NB4 (cell line): ENCODE results near the gene STING1.

Source experiments
- CTCF ChIP-seq: IDR thresholded peaks from one replicate; pipeline ENCODE4 v1.5.1; 2012; ENCODE audit warnings: low read depth, low read length
- MAX ChIP-seq: IDR thresholded peaks from 2 replicates; pipeline ENCODE4 v1.6.1; 2011; ENCODE audit warnings: low read depth, low read length
- MYC ChIP-seq: IDR thresholded peaks from 2 replicates; pipeline ENCODE4 v1.6.1; 2011; ENCODE audit warnings: low read depth, low read length
- POLR2A ChIP-seq: IDR thresholded peaks from 2 replicates; pipeline ENCODE4 v1.6.1; 2011; ENCODE audit warnings: mild to moderate bottlenecking; ENCODE audit not compliant: insufficient read length; ENCODE audit errors: extremely low read depth

DNA sequence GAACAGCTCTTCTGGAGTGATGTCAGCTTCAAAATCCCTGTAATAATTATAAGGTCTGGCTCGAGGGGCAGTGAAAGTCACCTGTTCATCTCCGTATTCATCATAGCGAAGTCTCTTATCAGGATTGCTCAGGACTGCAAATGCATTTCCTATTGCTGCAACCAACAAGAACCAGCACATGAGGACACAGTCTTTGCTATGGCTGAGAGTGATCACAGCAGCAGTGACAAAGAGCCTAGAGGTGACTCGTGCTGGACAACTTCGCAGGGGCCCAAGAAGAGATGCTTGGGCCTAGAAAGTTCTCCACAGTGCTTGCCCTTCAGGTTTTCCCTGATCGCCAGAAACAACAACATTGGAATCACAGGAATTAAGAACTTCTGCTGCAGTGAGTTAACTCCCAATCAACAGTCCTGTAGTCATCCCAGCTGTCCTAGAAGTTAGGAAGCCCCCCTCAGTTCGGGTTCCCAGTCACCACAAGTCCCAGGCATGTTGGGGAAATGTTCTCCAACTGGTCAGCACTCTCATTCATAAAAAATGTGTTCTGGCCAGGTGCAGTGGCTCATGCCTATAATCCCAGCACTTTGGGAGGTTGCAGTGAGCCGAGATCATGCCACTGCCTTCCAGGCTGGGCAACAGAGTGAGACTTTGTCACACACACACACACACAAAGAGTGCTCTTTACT, 56.2 kb downstream of the STING1 start:
- no peak for TF ChIP-seq CTCF
- no peak for TF ChIP-seq POLR2A
- TF ChIP-seq MAX = no peak
- no peak for TF ChIP-seq MYC
